ENCODE measurements around the gene CKLF.
"Not testable (repeated sequence)": the region's sequence is repeated elsewhere in the genome, so short reads cannot be mapped to it uniquely, and the experiment has no call there.

Gene CKLF

DNA sequence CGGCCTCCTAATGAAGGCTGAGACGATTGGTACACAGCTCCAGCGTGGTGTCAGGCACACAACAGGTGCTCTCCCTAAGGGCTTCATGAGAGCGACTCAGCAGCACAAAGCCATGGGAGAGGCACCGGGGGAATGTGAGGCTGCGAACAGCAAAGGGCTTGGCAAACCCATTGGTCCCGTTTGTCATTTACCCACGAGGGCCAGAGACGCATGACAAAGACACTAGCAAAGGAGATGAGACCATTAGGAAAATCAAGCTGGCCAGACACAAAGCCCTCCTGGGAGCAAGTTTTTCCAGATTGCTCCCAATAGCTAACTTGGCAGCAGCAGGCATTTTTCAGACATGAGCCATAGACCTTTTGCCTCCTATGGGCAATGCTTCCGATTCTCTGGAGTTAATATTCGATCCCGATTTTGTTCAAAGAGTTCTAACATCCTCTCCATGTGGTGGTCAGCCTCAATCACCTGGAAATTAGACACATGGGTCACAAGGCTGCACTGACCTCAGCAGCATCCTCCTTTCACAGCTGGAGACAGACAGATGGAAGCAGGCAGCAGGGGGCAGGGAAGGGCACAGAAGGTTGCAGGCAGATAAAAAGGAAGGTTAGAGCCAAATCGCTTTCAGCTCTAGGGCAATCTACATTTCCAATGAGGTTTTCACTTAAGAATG lies 40.6 kb upstream of the CKLF start:
- H3F3A ChIP-seq (ENCODE audit: insufficient read depth), result 0 out of 2 replicates have a peak, but pooled peaks cover 6% of the 10 kb centered on the region
- no peaks in the 10 kb centered on the region for H3K36me3 ChIP-seq (ENCODE audit: low read length)
- H3K4me3 ChIP-seq (ENCODE audit: insufficient read depth, low read length, poor library complexity, severe bottlenecking), result no peak overlapping the region
- H3K9ac ChIP-seq (ENCODE audit: low read length), result no peak overlapping the region
- H3K27ac ChIP-seq (ENCODE audit: low read depth, low read length), result no peak overlapping the region
- H4K20me1 ChIP-seq (ENCODE audit: low read depth, low read length), result no peaks in the 10 kb centered on the region
- no peak for TF ChIP-seq EZH2phosphoT487 (conservative IDR thresholded peaks at IDR 0.05; ENCODE audit: low read length)
- TF ChIP-seq, protein P1, sequence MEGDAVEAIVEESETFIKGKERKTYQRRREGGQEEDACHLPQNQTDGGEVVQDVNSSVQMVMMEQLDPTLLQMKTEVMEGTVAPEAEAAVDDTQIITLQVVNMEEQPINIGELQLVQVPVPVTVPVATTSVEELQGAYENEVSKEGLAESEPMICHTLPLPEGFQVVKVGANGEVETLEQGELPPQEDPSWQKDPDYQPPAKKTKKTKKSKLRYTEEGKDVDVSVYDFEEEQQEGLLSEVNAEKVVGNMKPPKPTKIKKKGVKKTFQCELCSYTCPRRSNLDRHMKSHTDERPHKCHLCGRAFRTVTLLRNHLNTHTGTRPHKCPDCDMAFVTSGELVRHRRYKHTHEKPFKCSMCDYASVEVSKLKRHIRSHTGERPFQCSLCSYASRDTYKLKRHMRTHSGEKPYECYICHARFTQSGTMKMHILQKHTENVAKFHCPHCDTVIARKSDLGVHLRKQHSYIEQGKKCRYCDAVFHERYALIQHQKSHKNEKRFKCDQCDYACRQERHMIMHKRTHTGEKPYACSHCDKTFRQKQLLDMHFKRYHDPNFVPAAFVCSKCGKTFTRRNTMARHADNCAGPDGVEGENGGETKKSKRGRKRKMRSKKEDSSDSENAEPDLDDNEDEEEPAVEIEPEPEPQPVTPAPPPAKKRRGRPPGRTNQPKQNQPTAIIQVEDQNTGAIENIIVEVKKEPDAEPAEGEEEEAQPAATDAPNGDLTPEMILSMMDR (IDR thresholded peaks at IDR 0.05; ENCODE audit: insufficient read depth, low read length, poor library complexity, severe bottlenecking), result no peak
- H2AFZ ChIP-seq (ENCODE audit: low read depth, low read length, severe bottlenecking), result no peak overlapping the region
- H3K27me3 ChIP-seq (ENCODE audit: low read length), result no peaks in the 10 kb centered on the region
- H3K9me2 ChIP-seq (replicated peaks; ENCODE audit: insufficient read depth, low read length), result no peaks in the 10 kb centered on the region
- no peaks in the 10 kb centered on the region for H3K9me3 ChIP-seq (ENCODE audit: insufficient read depth, low read length)
- H3K4me2 ChIP-seq (ENCODE audit: low read depth, low read length, poor library complexity, severe bottlenecking), result no peak overlapping the region
- H3K79me2 ChIP-seq (ENCODE audit: insufficient read depth, low read length), result no peaks in the 10 kb centered on the region

DNA sequence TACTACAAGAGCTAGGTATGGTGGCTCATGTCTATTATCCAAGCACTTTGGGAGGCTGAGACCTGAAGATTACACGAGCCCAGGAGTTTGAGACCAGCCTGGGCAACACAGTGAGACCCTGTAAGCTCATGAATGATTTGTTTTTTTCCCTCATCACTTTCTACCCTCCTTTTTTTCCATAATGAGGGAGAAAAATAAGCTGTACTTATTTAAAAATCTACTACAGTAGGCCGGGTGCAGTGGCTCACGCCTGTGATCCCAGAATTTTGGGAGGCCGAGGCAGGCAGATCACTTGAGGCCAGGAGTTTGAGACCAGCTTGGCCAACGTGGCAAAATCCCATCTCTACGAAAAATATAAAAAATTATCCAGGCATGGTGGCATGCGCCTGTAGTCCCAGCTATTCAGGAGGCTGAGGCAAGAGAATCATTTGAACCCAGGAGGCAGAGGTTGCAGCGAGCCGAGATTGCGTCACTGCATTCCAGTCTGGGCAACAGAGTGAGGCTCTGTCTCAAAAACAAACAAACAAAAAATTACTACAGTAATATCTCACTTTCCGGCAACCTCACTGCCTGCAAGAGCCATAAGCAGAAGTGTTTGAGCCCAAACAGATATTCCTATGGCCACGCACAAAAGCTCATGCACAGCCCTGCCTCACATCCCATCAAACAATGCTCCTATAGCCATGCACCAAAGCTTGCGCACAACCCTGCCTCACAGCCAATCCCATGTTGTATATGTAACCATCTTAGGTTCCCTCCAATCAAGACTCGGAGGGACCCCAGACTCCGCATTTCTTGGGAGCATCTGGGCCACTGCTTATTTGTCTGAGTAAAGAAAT lies 39.9 kb upstream of the CKLF start:
- H3K27me3 ChIP-seq (ENCODE audit: low read length), result no peaks in the 10 kb centered on the region
- TF ChIP-seq EZH2phosphoT487 (conservative IDR thresholded peaks at IDR 0.05; ENCODE audit: low read length), result no peak
- TF ChIP-seq, protein P1 (IDR thresholded peaks at IDR 0.05; ENCODE audit: insufficient read depth, low read length, poor library complexity, severe bottlenecking), result no peak
- no peak overlapping the region for H2AFZ ChIP-seq (ENCODE audit: low read depth, low read length, severe bottlenecking)
- no peaks in the 10 kb centered on the region for H3K79me2 ChIP-seq (ENCODE audit: insufficient read depth, low read length)
- peaks cover 13% of the 10 kb centered on the region for H3F3A ChIP-seq (ENCODE audit: insufficient read depth)
- no peaks in the 10 kb centered on the region for H3K9me2 ChIP-seq (replicated peaks; ENCODE audit: insufficient read depth, low read length)
- no peak overlapping the region for H3K9ac ChIP-seq (ENCODE audit: low read length)
- no peaks in the 10 kb centered on the region for H3K9me3 ChIP-seq (ENCODE audit: insufficient read depth, low read length)
- H3K4me3 ChIP-seq (ENCODE audit: insufficient read depth, low read length, poor library complexity, severe bottlenecking), result no peak overlapping the region
- no peaks in the 10 kb centered on the region for H4K20me1 ChIP-seq (ENCODE audit: low read depth, low read length)
- no peak overlapping the region for H3K4me2 ChIP-seq (ENCODE audit: low read depth, low read length, poor library complexity, severe bottlenecking)
- no peaks in the 10 kb centered on the region for H3K36me3 ChIP-seq (ENCODE audit: low read length)
- no peak overlapping the region for H3K27ac ChIP-seq (ENCODE audit: low read depth, low read length)

DNA sequence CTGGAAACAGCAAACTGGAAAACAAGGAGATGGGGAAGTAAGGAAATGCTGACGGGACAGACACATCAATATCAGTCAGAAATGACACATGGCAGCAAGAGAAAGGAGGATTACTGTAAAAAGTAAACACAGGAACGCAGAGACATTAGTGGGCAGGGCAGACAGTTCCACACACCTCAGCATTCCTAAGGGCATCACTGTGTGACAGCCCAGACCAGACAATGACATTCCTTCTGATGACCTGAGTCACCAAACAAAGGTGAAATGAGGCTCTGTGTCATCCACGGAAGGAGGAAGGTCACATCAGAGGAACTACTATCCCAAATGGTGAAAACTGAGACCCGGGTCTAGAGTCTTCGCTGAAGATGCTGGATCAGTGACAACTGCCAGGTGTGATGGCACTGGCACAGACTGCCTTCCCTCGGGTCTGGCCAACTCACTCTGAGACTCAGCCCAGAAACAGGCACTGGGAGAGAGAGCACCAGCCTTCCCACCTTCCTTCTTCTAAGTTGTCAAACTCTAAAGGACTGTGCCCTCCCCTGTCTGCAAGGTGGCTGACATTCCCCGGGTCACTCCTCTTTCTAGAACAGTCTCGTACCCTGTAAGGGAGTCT lies 39.2 kb upstream of the CKLF start:
- Histone ChIP-seq H3K9ac (ENCODE audit: low read length) (no peak overlapping the region), H3K36me3 (ENCODE audit: low read length) (no peaks in the 10 kb centered on the region), H3K27ac (ENCODE audit: low read depth, low read length) (no peak overlapping the region), H3K9me3 (ENCODE audit: insufficient read depth, low read length) (no peaks in the 10 kb centered on the region), H3K79me2 (ENCODE audit: insufficient read depth, low read length) (no peaks in the 10 kb centered on the region), H4K20me1 (ENCODE audit: low read depth, low read length) (no peaks in the 10 kb centered on the region), H3K4me3 (ENCODE audit: insufficient read depth, low read length, poor library complexity, severe bottlenecking) (no peak overlapping the region), H3F3A (ENCODE audit: insufficient read depth) (peaks cover 19% of the 10 kb centered on the region), H3K27me3 (ENCODE audit: low read length) (no peaks in the 10 kb centered on the region), H3K4me2 (ENCODE audit: low read depth, low read length, poor library complexity, severe bottlenecking) (no peak overlapping the region), H3K9me2 (replicated peaks; ENCODE audit: insufficient read depth, low read length) (no peaks in the 10 kb centered on the region), H2AFZ (ENCODE audit: low read depth, low read length, severe bottlenecking) (no peak overlapping the region)
- TF ChIP-seq EZH2phosphoT487 (conservative IDR thresholded peaks at IDR 0.05; ENCODE audit: low read length), result no peak
- TF ChIP-seq, protein P1 (IDR thresholded peaks at IDR 0.05; ENCODE audit: insufficient read depth, low read length, poor library complexity, severe bottlenecking), result no peak

DNA sequence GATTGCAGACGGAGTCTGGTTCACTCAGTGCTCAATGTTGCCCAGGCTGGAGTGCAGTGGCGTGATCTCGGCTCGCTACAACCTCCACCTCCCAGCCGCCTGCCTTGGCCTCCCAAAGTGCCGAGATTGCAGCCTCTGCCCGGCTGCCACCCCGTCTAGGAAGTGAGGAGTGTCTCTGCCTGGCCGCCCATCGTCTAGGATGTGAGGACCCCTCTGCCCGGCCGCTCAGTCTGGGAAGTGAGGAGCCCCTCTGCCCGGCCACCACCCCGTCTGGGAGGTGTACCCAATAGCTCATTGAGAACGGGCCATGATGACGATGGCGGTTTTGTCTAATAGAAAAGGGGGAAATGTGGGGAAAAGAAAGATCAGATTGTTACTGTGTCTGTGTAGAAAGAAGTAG lies 38.0 kb upstream of the CKLF start:
- not testable (repeated sequence) for H3K4me2 ChIP-seq (ENCODE audit: low read depth, low read length, poor library complexity, severe bottlenecking); H4K20me1 ChIP-seq (ENCODE audit: low read depth, low read length); H3K9me2 ChIP-seq (replicated peaks; ENCODE audit: insufficient read depth, low read length); H2AFZ ChIP-seq (ENCODE audit: low read depth, low read length, severe bottlenecking); H3K9ac ChIP-seq (ENCODE audit: low read length); H3K27ac ChIP-seq (ENCODE audit: low read depth, low read length); H3K4me3 ChIP-seq (ENCODE audit: insufficient read depth, low read length, poor library complexity, severe bottlenecking); H3K36me3 ChIP-seq (ENCODE audit: low read length); H3K27me3 ChIP-seq (ENCODE audit: low read length); H3K9me3 ChIP-seq (ENCODE audit: insufficient read depth, low read length); H3K79me2 ChIP-seq (ENCODE audit: insufficient read depth, low read length)
- peaks cover 24% of the 10 kb centered on the region for H3F3A ChIP-seq (ENCODE audit: insufficient read depth)

DNA sequence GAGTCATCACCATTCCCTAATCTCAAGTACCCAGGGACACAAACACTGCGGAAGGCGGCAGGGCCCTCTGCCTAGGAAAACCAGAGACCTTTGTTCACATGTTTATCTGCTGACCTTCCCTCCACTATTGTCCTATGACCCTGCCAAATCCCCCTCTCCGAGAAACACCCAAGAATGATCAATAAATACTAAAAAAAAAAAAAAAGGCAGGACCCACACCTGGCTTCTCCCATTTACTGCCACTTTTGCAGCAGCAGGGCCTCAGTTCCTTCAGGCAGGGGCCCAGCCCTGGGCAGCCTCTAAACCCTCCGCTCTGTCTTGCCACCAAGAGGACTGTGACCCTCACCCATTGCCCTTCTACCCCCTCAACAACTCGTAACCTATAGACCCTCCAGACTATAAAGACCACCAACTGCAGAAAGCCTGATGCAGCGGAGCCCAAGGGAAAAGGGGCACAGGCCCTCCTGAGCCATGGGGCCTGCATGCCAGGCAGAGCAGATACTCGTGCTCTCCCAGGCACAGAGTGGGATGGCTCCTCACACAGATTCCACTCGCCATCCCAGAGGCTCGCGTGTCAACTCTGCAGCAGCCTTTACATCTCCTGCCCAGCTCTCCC lies 37.3 kb upstream of the CKLF start:
- H3K27me3 ChIP-seq (ENCODE audit: low read length); H4K20me1 ChIP-seq (ENCODE audit: low read depth, low read length); H3K4me3 ChIP-seq (ENCODE audit: insufficient read depth, low read length, poor library complexity, severe bottlenecking); H3K4me2 ChIP-seq (ENCODE audit: low read depth, low read length, poor library complexity, severe bottlenecking); H3K27ac ChIP-seq (ENCODE audit: low read depth, low read length); H3K79me2 ChIP-seq (ENCODE audit: insufficient read depth, low read length); H3K36me3 ChIP-seq (ENCODE audit: low read length); H3K9ac ChIP-seq (ENCODE audit: low read length); H3K9me2 ChIP-seq (replicated peaks; ENCODE audit: insufficient read depth, low read length); H3K9me3 ChIP-seq (ENCODE audit: insufficient read depth, low read length); H2AFZ ChIP-seq (ENCODE audit: low read depth, low read length, severe bottlenecking): not testable (repeated sequence)
- H3F3A ChIP-seq (ENCODE audit: insufficient read depth), result peaks cover 24% of the 10 kb centered on the region
